RWPE2 (cell line): Measurements from ENCODE around the gene CGA.
A peak's percentile ranks its signal among the peaks of the same experiment; 100 is the strongest.

Source experiments
- ATAC-seq: fragments of 200-7000 bp; cut with Tn5 transposase; 3 replicates; pipeline ENCODE4 v1.9.1; 2021; ENCODE audit warnings: low read depth
- DNase-seq: peaks from one replicate; pipeline ENCODE4 v3.0.0-alpha.2; 2020; ENCODE audit warnings: low spot score
- H3K27ac ChIP-seq: fragments of 450-650 bp; 2 replicates; pipeline ENCODE4 v1.5.1; 2017; ENCODE audit warnings: mild to moderate bottlenecking; ENCODE audit not compliant: poor library complexity, severe bottlenecking
- H3K27me3 ChIP-seq: fragments of 250-450 bp; sonication (Bioruptor Pico); 2 replicates; pipeline ENCODE4 v1.5.1; 2021; ENCODE audit warnings: mild to moderate bottlenecking, moderate library complexity; ENCODE audit not compliant: insufficient read depth, poor library complexity, severe bottlenecking
- H3K36me3 ChIP-seq: fragments of 250-450 bp; sonication (Bioruptor Pico); 2 replicates; pipeline ENCODE4 v1.5.1; 2020; ENCODE audit warnings: low read depth, mild to moderate bottlenecking, moderate library complexity
- H3K4me1 ChIP-seq: fragments of 250-450 bp; sonication (Bioruptor Pico); 2 replicates; pipeline ENCODE4 v1.5.1; 2021; ENCODE audit warnings: mild to moderate bottlenecking, moderate library complexity; ENCODE audit not compliant: insufficient read depth, poor library complexity, severe bottlenecking
- H3K4me3 ChIP-seq: fragments of 250-450 bp; sonication (Bioruptor Pico); 2 replicates; pipeline ENCODE4 v1.5.1; 2021; ENCODE audit warnings: mild to moderate bottlenecking, moderate library complexity; ENCODE audit not compliant: severe bottlenecking
- H3K9me3 ChIP-seq: fragments of 250-450 bp; sonication (Bioruptor Pico); 2 replicates; pipeline ENCODE4 v1.5.1; 2021; ENCODE audit warnings: mild to moderate bottlenecking, moderate library complexity; ENCODE audit not compliant: severe bottlenecking
- CTCF ChIP-seq: fragments of 450-650 bp; IDR thresholded peaks from one replicate; pipeline ENCODE4 v1.5.1; 2017; ENCODE audit warnings: mild to moderate bottlenecking, moderate library complexity; ENCODE audit not compliant: poor library complexity, severe bottlenecking

Gene CGA

GRCh38 chr6:87070741-87071140 lies 24.2 kb downstream of the CGA start:
- no peak for DNase-seq
- H3K27me3 ChIP-seq, result no peaks in the 10 kb centered on the region
- no peak overlapping the region for H3K27ac ChIP-seq
- no peak overlapping the region for H3K4me3 ChIP-seq
- no peaks in the 10 kb centered on the region for H3K4me1 ChIP-seq
- TF ChIP-seq CTCF, result no peak
- no peak for ATAC-seq
- H3K9me3 ChIP-seq, result no peaks in the 10 kb centered on the region
- no peaks in the 10 kb centered on the region for H3K36me3 ChIP-seq

- Histone ChIP-seq H3K27me3 (no peaks in the 10 kb centered on the region), H3K27ac (no peak overlapping the region), H3K36me3 (no peaks in the 10 kb centered on the region), H3K9me3 (no peaks in the 10 kb centered on the region), H3K4me1 (no peaks in the 10 kb centered on the region), H3K4me3 (no peak overlapping the region)
- no peak for TF ChIP-seq CTCF
- DNase-seq, result no peak
- no peak for ATAC-seq
Measured at GRCh38 chr6:87068795-87069194, 26.1 kb downstream of the CGA start.

- no peak overlapping the region for H3K27ac ChIP-seq
- H3K4me1 ChIP-seq, result no peaks in the 10 kb centered on the region
- DNase-seq, result no peak
- peak; percentile 79 for TF ChIP-seq CTCF
- no peaks in the 10 kb centered on the region for H3K9me3 ChIP-seq
- H3K27me3 ChIP-seq, result no peaks in the 10 kb centered on the region
- no peak overlapping the region for H3K4me3 ChIP-seq
- no peaks in the 10 kb centered on the region for H3K36me3 ChIP-seq
- no peak for ATAC-seq
Measured at GRCh38 chr6:87066449-87067333, 28.2 kb downstream of the CGA start.

- Histone ChIP-seq H3K27me3 (no peaks in the 10 kb centered on the region), H3K4me3 (no peak overlapping the region), H3K4me1 (no peaks in the 10 kb centered on the region), H3K27ac (no peak overlapping the region), H3K9me3 (no peaks in the 10 kb centered on the region), H3K36me3 (no peaks in the 10 kb centered on the region)
- ATAC-seq, result no peak
- TF ChIP-seq CTCF, result no peak
- no peak for DNase-seq
Measured at GRCh38 chr6:87065117-87065516, 29.8 kb downstream of the CGA start.

GRCh38 chr6:87059943-87060342 lies 35.0 kb downstream of the CGA start:
- no peak overlapping the region for H3K4me3 ChIP-seq
- no peaks in the 10 kb centered on the region for H3K9me3 ChIP-seq
- no peaks in the 10 kb centered on the region for H3K36me3 ChIP-seq
- H3K4me1 ChIP-seq, result no peaks in the 10 kb centered on the region
- no peak for TF ChIP-seq CTCF
- DNase-seq (no peak), ATAC-seq (no peak)
- H3K27me3 ChIP-seq, result no peaks in the 10 kb centered on the region
- no peak overlapping the region for H3K27ac ChIP-seq
